HEK293 (cell line): Measurements from ENCODE around the gene GPX4.

Experiments used
- CTCF ChIA-PET: fragments of 350-600 bp; formaldehyde crosslinking; extraction: SDS; loops from one replicate; lab custom pipeline; 2021; ENCODE audit warnings: antibody characterized with exemption; lab: Yijun Ruan, JAX
- POLR2A ChIA-PET: fragments of 300-600 bp; formaldehyde crosslinking; extraction: SDS; loops from one replicate; lab custom pipeline; 2020; ENCODE audit warnings: antibody characterized with exemption, inconsistent platforms; lab: Yijun Ruan, JAX
- H3K27ac ChIP-seq: fragments of 200-500 bp; sonication (Bioruptor generic); 2 replicates; pipeline ENCODE4 v1.5.1; 2014; ENCODE audit warnings: low read depth, low read length, control low read depth, inconsistent platforms; ENCODE audit errors: extremely low read depth
- H3K36me3 ChIP-seq, 2 experiments: fragments of 200-500 bp in 1 of 2; sonication (Bioruptor generic) in 1 of 2; 1 replicate in 1 of 2; 2 replicates in 1 of 2; pipeline ENCODE4 v1.5.1; 2014 to 2017; ENCODE audit warnings: inconsistent platforms in 2 of 2, low read length in 2 of 2; ENCODE audit not compliant: control insufficient read depth in 2 of 2, insufficient read depth in 1 of 2
- H3K4me1 ChIP-seq: fragments of 200-500 bp; sonication (Bioruptor generic); 2 replicates; pipeline ENCODE4 v1.5.1; 2014; ENCODE audit warnings: mild to moderate bottlenecking, low read length, inconsistent platforms; ENCODE audit not compliant: control insufficient read depth, insufficient read depth
- H3K4me3 ChIP-seq: 2 replicates; pipeline ENCODE4 v1.5.1; 2011; ENCODE audit warnings: low read depth, mild to moderate bottlenecking, control low read depth, low read length, moderate library complexity
- H3K9me3 ChIP-seq: fragments of 200-500 bp; sonication (Bioruptor generic); 2 replicates; pipeline ENCODE4 v1.5.1; 2014; ENCODE audit warnings: low read depth, low read length, inconsistent platforms; ENCODE audit not compliant: control insufficient read depth, insufficient read depth
- EGR2 ChIP-seq: fragments of 450-650 bp; formaldehyde crosslinking; IDR thresholded peaks from 2 replicates; pipeline ENCODE4 v1.5.1; 2016; ENCODE audit warnings: low read depth, missing biosample characterization, missing genetic modification characterization
- IKZF3 ChIP-seq: fragments of 450-650 bp; IDR thresholded peaks from 2 replicates; pipeline ENCODE4 v1.5.0; 2018; ENCODE audit warnings: missing biosample characterization, mild to moderate bottlenecking, missing genetic modification characterization, moderate library complexity
- KLF10 ChIP-seq: fragments of 450-650 bp; IDR thresholded peaks from 2 replicates; pipeline ENCODE4 v1.5.1; 2018; ENCODE audit warnings: missing biosample characterization, mild to moderate bottlenecking, missing genetic modification characterization
- OSR2 ChIP-seq: fragments of 450-650 bp; formaldehyde crosslinking; IDR thresholded peaks from 2 replicates; pipeline ENCODE4 v1.5.1; 2016; ENCODE audit warnings: missing biosample characterization, missing genetic modification characterization
- PRDM1 ChIP-seq: fragments of 450-650 bp; formaldehyde crosslinking; IDR thresholded peaks from 2 replicates; pipeline ENCODE4; 2016; ENCODE audit warnings: missing biosample characterization, missing genetic modification characterization
- WT1 ChIP-seq: fragments of 450-650 bp; formaldehyde crosslinking; IDR thresholded peaks from 2 replicates; pipeline ENCODE4 v1.5.1; 2016; ENCODE audit warnings: missing biosample characterization, missing genetic modification characterization
- ZBTB7A ChIP-seq: fragments of 450-650 bp; formaldehyde crosslinking; IDR thresholded peaks from 2 replicates; pipeline ENCODE4 v1.5.1; 2016; ENCODE audit warnings: low read depth, missing biosample characterization, missing genetic modification characterization
- ZFP3 ChIP-seq: fragments of 450-650 bp; formaldehyde crosslinking; IDR thresholded peaks from 2 replicates; pipeline ENCODE4 v1.5.1; 2016; ENCODE audit warnings: low read depth, missing biosample characterization, missing genetic modification characterization
- ZNF10 ChIP-seq: fragments of 450-650 bp; formaldehyde crosslinking; IDR thresholded peaks from 2 replicates; pipeline ENCODE4 v1.5.1; 2017; ENCODE audit warnings: missing biosample characterization, missing genetic modification characterization
- ZNF138 ChIP-seq: fragments of 450-650 bp; formaldehyde crosslinking; IDR thresholded peaks from 2 replicates; pipeline ENCODE4 v1.5.1; 2016; ENCODE audit warnings: missing biosample characterization, missing genetic modification characterization, borderline replicate concordance
- ZNF16 ChIP-seq: fragments of 450-650 bp; formaldehyde crosslinking; IDR thresholded peaks from 2 replicates; pipeline ENCODE4 v1.5.1; 2016; ENCODE audit warnings: low read depth, missing biosample characterization, missing genetic modification characterization
- ZNF248 ChIP-seq: fragments of 450-650 bp; formaldehyde crosslinking; IDR thresholded peaks from 2 replicates; pipeline ENCODE4 v1.5.1; 2017; ENCODE audit warnings: missing biosample characterization, missing genetic modification characterization
- ZNF404 ChIP-seq: fragments of 450-650 bp; formaldehyde crosslinking; IDR thresholded peaks from 2 replicates; pipeline ENCODE4 v1.5.1; 2017; ENCODE audit warnings: missing biosample characterization, missing genetic modification characterization
- ZNF747 ChIP-seq: fragments of 450-650 bp; formaldehyde crosslinking; IDR thresholded peaks from 2 replicates; pipeline ENCODE4 v1.5.1; 2016; ENCODE audit warnings: missing biosample characterization, missing genetic modification characterization
- TF ChIP-seq, protein P1 (sequence below): fragments of 450-650 bp; formaldehyde crosslinking; IDR thresholded peaks from 2 replicates; pipeline ENCODE4 v1.5.1; 2016; ENCODE audit warnings: missing biosample characterization, missing genetic modification characterization
- TF ChIP-seq, protein P2 (sequence below): fragments of 450-650 bp; formaldehyde crosslinking; IDR thresholded peaks from 2 replicates; pipeline ENCODE4 v1.5.1; 2016; ENCODE audit warnings: missing biosample characterization, missing genetic modification characterization
- TF ChIP-seq, protein P3 (sequence below): fragments of 450-650 bp; formaldehyde crosslinking; IDR thresholded peaks from 2 replicates; pipeline ENCODE4 v1.5.1; 2016; ENCODE audit warnings: missing biosample characterization, missing genetic modification characterization
- TF ChIP-seq, protein P4 (sequence below): fragments of 450-650 bp; formaldehyde crosslinking; IDR thresholded peaks from 2 replicates; pipeline ENCODE4 v1.5.1; 2016; ENCODE audit warnings: missing biosample characterization, missing genetic modification characterization

Gene GPX4

DNA sequence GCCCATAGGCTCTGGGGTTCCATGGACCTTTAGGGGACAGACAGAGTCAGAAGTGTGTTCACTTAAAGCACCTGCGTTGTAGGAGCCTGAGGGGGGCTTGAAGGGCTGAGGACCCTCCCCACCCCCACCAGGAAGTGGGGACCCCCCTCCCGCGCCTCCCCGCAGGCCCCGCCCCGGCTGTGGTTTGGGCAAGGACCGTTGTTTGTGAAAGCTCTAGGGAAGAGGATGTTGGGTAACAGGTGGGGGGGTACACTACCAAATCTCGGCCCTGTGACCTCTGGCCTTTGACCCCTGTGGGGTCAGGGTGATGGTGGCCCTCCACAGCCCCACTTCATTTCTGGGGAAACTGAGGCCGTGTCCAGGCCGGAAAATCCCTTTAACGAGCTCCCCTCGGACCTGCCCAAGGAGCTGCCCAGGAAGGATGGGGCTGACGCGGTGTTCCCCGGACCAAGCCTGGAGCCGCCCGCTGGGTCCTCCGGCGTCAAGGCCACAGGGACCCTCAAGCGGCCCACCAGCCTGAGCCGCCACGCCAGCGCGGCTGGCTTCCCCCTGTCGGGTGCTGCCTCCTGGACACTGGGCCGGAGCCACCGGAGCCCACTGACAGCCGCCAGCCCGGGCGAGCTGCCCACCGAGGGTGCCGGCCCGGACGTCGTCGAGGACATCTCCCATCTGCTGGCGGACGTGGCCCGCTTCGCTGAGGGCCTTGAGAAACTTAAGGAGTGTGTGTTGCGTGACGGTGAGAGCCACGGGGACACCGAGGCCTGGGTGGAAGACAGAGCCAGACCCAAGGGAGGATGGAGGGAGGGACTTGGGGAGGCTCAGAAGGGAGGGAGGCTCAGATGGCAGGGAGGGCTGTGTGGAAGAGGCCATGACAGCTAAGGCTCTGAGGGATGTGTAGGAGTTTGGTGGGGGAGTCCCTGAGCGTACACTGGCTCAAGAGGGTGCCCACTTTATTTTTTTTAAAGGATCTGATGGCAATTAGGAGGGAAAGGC is 35.5 kb upstream of the GPX4 start (continued):
- TF ChIP-seq, protein P1, sequence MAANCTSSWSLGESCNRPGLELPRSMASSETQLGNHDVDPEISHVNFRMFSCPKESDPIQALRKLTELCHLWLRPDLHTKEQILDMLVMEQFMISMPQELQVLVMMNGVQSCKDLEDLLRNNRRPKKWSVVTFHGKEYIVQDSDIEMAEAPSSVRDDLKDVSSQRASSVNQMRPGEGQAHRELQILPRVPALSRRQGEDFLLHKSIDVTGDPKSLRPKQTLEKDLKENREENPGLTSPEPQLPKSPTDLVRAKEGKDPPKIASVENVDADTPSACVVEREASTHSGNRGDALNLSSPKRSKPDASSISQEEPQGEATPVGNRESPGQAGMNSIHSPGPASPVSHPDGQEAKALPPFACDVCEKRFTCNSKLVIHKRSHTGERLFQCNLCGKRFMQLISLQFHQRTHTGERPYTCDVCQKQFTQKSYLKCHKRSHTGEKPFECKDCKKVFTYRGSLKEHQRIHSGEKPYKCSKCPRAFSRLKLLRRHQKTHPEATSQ: no peak
- TF ChIP-seq EGR2 (tag by site-specific recombination) (peak; percentile 72; the same call in 1 of the 2 replicates), KLF10 (tag by site-specific recombination) (no peak), ZNF404 (tag by site-specific recombination) (no peak), ZFP3 (tag by site-specific recombination) (peak; percentile 98), IKZF3 (tag by site-specific recombination) (0 out of 2 replicates have a peak, but pooled peaks have one; percentile 50), ZNF747 (tag by site-specific recombination) (no peak)

DNA sequence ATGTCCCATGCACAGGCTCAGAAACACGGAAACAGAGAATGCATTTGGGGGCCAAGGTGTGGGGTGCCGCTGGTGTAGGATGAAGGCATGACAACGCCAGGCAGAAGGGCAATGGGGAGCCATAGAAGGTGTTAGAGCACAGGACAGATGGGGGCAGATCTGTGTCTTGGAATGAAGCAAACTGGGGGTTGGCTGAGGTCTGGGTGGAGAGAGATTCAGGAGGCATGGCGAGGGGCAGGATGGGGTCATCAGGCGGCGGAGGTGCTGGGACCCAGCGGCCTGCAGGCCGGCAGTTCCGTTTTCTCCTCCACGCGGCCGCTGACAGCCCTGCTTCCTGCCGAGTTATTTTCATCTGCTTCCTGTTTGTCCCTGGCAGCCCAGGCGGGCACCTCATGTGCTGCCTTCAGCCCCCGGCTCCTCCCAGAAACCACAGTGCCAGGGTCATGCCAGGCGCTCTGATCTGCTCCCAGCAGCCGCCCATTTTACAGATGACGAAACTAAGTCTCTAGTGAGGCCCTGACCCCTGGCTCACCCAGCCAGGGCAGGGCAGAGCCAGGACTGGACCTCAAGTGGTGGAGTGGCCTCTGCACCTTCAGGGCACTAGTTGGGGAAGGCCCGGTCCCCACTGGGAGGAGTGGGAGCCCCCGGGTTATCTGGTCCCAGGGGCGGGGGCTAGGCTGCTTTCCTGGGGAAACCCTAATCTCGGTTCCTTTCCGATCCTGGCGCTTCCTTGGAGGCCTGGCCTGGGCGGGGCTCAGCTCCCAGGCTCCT is 34.6 kb upstream of the GPX4 start:
- Histone ChIP-seq H3K27ac (no peak overlapping the region), H3K4me3 (no peak overlapping the region)
- POLR2A ChIA-PET: no interaction called here

DNA sequence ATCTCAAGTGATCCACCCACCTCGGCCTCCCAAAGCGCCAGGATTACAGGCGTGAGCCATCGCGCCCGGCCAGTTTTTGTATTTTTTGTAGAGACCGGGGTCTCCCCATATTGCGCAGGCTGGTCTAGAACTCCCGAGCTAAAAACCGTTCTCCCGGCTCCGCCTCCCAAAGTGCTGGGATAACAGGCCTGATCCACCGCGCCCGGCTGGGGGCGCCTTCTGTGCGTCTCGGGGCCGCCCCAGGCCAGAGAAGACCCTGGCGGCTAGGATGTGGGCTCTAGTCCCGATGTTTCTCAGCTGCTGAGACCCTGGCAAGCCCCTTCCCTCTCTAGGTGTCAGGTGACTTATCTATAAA is 33.2 kb upstream of the GPX4 start:
- Histone ChIP-seq H3K36me3 (no peaks in the 10 kb centered on the region), H3K27ac (no peak overlapping the region), H3K4me1 (peaks cover 2% of the 10 kb centered on the region; the same call in 1 of the 2 replicates), H3K9me3 (no peaks in the 10 kb centered on the region), H3K4me3 (no peak overlapping the region)
- TF ChIP-seq PRDM1 (tag by site-specific recombination) (no peak), ZNF248 (tag by site-specific recombination) (no peak), ZNF138 (tag by site-specific recombination) (no peak)
- TF ChIP-seq, protein P2, sequence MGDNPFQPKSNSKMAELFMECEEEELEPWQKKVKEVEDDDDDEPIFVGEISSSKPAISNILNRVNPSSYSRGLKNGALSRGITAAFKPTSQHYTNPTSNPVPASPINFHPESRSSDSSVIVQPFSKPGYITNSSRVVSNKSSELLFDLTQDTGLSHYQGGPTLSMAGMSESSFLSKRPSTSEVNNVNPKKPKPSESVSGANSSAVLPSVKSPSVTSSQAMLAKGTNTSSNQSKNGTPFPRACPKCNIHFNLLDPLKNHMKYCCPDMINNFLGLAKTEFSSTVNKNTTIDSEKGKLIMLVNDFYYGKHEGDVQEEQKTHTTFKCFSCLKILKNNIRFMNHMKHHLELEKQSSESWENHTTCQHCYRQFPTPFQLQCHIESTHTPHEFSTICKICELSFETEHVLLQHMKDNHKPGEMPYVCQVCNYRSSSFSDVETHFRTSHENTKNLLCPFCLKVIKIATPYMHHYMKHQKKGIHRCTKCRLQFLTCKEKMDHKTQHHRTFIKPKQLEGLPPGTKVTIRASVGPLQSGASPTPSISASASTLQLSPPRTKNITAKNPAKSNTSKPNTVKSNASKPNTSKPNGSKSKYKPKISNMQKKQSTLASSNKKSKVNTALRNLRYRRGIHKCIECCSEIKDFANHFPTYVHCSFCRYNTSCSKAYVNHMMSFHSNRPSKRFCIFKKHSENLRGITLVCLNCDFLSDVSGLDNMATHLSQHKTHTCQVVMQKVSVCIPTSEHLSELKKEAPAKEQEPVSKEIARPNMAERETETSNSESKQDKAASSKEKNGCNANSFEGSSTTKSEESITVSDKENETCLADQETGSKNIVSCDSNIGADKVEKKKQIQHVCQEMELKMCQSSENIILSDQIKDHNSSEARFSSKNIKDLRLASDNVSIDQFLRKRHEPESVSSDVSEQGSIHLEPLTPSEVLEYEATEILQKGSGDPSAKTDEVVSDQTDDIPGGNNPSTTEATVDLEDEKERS (tag by site-specific recombination): no peak
- TF ChIP-seq, protein P3, sequence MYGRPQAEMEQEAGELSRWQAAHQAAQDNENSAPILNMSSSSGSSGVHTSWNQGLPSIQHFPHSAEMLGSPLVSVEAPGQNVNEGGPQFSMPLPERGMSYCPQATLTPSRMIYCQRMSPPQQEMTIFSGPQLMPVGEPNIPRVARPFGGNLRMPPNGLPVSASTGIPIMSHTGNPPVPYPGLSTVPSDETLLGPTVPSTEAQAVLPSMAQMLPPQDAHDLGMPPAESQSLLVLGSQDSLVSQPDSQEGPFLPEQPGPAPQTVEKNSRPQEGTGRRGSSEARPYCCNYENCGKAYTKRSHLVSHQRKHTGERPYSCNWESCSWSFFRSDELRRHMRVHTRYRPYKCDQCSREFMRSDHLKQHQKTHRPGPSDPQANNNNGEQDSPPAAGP (tag by site-specific recombination): no peak
- ChIA-PET CTCF (no interaction called here), POLR2A (no interaction called here)

More for the DNA sequence above, 34.6 kb upstream of the GPX4 start:
- H3K9me3 ChIP-seq: no peaks in the 10 kb centered on the region
- peaks cover 2% of the 10 kb centered on the region; the same call in 1 of the 2 replicates for H3K4me1 ChIP-seq
- no peaks in the 10 kb centered on the region for H3K36me3 ChIP-seq
- CTCF ChIA-PET: no interaction called here
- TF ChIP-seq OSR2 (tag by site-specific recombination): no peak
- TF ChIP-seq, protein P4, sequence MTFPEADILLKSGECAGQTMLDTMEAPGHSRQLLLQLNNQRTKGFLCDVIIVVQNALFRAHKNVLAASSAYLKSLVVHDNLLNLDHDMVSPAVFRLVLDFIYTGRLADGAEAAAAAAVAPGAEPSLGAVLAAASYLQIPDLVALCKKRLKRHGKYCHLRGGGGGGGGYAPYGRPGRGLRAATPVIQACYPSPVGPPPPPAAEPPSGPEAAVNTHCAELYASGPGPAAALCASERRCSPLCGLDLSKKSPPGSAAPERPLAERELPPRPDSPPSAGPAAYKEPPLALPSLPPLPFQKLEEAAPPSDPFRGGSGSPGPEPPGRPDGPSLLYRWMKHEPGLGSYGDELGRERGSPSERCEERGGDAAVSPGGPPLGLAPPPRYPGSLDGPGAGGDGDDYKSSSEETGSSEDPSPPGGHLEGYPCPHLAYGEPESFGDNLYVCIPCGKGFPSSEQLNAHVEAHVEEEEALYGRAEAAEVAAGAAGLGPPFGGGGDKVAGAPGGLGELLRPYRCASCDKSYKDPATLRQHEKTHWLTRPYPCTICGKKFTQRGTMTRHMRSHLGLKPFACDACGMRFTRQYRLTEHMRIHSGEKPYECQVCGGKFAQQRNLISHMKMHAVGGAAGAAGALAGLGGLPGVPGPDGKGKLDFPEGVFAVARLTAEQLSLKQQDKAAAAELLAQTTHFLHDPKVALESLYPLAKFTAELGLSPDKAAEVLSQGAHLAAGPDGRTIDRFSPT (tag by site-specific recombination): 0 out of 2 replicates have a peak, but pooled peaks have one; percentile 40
- TF ChIP-seq ZNF10: peak; percentile 61; the same call in 1 of the 2 replicates
- TF ChIP-seq ZNF16 (tag by site-specific recombination): peak; percentile 97
- peak; percentile 1; the same call in 1 of the 2 replicates for TF ChIP-seq WT1 (tag by site-specific recombination)
- 0 out of 2 replicates have a peak, but pooled peaks have one; percentile 53 for TF ChIP-seq ZBTB7A (tag by site-specific recombination)
